Fibroblast of mammary gland (primary cell): Measurements from ENCODE around the gene PLAC8L1.

ENCODE experiments used
- DNase-seq: peaks from one replicate; pipeline ENCODE4 v3.0.0-alpha.2; 2010; ENCODE audit warnings: low read depth
- H3K4me3 ChIP-seq: 2 replicates; pipeline ENCODE4 v1.5.1; 2011; ENCODE audit warnings: low read depth, mild to moderate bottlenecking, low read length, moderate library complexity; ENCODE audit not compliant: control insufficient read depth
- TF ChIP-seq, protein P1 (sequence below): conservative IDR thresholded peaks from 2 replicates; pipeline ENCODE4 v1.5.1; 2011; ENCODE audit warnings: low read depth, low read length, inconsistent platforms; ENCODE audit not compliant: control insufficient read depth, insufficient read depth

PLAC8L1 gene

DNA sequence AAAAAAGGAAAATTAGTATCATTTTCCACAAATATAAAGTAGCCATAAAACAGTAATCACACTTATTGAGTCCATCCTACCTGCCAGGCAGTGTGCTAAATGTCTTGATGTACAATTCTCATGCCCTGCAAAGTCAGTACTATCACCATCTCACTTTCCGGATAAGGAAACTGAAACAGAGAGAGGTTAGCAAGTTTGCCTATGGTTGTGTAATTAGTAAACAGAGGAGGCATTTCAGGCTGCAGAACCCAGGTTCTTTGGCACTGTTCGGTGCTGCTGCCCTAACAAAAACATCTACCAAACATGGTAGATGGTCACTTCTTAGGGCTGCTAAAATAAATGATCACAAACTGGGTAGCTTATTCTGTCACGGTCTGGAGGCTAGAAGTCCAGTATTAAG lies 22.6 kb downstream of the PLAC8L1 start:
- TF ChIP-seq, protein P1, sequence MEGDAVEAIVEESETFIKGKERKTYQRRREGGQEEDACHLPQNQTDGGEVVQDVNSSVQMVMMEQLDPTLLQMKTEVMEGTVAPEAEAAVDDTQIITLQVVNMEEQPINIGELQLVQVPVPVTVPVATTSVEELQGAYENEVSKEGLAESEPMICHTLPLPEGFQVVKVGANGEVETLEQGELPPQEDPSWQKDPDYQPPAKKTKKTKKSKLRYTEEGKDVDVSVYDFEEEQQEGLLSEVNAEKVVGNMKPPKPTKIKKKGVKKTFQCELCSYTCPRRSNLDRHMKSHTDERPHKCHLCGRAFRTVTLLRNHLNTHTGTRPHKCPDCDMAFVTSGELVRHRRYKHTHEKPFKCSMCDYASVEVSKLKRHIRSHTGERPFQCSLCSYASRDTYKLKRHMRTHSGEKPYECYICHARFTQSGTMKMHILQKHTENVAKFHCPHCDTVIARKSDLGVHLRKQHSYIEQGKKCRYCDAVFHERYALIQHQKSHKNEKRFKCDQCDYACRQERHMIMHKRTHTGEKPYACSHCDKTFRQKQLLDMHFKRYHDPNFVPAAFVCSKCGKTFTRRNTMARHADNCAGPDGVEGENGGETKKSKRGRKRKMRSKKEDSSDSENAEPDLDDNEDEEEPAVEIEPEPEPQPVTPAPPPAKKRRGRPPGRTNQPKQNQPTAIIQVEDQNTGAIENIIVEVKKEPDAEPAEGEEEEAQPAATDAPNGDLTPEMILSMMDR, result no peak
- H3K4me3 ChIP-seq, result no peak overlapping the region
- no peak for DNase-seq

DNA sequence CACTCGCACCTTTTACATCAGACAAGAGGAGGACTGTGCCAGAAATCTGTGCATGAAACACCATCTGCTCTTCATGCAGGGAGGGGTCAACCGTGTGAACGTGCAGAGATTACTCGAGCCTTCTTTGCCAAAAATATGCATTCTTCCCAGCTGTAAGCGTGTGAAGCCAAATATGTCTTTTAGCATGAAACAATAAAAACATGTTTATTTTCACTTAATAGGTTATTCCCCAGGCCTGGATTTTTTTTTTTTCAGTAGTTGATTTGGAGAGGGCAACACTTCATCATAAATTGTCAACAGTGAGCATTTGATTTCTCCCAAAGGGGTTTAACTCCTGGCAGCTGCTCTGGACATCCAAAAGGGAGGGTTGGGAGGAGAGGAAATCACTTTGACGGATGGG lies 23.8 kb downstream of the PLAC8L1 start:
- TF ChIP-seq, protein P1, result no peak
- DNase-seq, result no peak
- no peak overlapping the region for H3K4me3 ChIP-seq

DNA sequence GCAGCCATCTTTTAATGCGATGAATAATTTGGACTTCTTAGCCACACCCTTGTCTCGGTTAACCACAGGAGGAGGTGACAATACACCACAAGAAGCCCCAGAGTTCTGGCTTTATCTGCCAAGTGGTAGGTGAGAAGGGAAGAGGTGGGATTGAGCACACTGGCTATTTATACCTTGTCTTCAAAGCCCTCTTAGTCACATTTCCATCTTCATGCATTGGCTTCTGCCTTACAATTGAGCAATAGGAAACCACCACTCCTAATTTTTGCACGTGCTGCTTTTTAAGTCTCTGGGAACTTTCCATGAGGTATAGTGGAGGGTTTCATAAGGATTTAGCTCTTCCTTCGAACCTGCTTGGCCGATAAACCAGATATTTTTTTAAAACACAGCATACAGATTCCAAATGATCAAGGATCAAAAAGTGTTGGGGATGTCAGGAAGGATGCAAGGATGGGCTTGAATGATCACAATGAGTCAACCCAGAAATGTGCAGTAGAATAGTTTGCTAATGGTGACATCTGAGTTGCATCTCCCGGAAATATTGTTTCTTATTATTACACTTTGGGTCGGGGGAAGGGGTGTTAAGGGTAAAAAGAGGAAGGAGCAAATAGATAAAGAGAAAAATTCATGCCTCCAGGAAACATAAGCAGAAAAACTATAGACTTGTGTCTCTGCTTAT lies 25.5 kb downstream of the PLAC8L1 start:
- TF ChIP-seq, protein P1, result no peak
- peak; percentile 34 for DNase-seq

DNA sequence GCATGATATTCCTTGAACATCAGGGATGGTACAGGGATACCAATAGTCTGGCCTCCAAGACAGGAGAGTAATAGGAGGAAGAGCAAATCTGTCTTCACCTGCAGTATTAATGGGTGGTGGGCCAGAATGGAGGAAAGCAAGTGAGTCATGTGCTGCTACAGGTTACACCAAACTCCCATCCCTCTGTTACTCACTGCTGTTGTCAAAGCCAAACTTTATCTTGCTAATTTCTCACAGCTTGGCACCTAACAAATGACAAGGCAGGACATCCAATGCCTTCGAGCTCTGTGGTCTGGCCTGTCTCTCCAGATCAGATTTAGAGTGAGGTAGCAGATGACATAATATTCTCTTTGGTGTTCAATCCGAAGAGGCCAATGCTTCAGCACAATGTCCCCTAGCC lies 26.8 kb downstream of the PLAC8L1 start:
- no peak for DNase-seq
- H3K4me3 ChIP-seq, result no peak overlapping the region
- TF ChIP-seq, protein P1, result no peak

More for the DNA sequence above, 25.5 kb downstream of the PLAC8L1 start:
- no peak overlapping the region for H3K4me3 ChIP-seq

DNA sequence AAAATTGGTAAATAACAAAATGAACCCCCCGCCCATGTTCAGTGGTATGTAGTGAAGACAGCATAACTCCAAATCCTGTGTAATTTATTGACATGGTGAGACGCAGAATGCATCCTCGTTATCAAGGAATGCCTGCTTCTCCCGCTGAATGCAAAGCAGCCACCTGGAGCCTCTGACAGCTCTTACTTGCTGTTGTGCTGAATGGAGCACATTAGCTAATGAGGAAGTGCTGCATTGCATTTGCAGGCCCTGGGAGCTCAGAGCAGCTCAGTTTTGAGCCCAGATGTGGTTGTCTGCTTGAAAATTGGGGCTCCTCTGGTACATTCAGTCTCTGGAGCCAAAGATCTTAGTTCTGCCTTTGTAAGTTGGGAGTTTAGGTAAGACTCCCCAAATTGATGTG lies 28.9 kb downstream of the PLAC8L1 start:
- no peak overlapping the region for H3K4me3 ChIP-seq
- no peak for DNase-seq
- TF ChIP-seq, protein P1, result no peak

DNA sequence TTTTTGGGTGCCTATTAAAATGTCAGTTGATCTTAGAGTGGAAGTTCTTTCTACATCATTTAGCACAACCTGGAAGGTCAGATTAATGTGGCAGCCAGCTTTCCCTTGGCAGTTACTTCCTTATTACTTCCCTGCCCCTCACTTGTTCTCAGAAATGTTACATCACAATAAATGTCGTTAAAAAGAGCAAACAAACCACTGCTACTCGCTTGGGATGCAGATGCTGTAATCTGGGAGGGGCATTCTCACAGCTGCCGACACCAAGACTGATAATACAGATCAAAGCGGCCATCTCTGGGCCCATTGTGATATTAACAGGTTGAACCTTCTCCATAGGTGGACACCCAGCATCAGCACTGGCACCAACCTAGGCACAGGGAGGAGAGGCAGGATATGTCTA lies 29.3 kb downstream of the PLAC8L1 start:
- no peak overlapping the region for H3K4me3 ChIP-seq
- no peak for DNase-seq
- TF ChIP-seq, protein P1, result no peak

DNA sequence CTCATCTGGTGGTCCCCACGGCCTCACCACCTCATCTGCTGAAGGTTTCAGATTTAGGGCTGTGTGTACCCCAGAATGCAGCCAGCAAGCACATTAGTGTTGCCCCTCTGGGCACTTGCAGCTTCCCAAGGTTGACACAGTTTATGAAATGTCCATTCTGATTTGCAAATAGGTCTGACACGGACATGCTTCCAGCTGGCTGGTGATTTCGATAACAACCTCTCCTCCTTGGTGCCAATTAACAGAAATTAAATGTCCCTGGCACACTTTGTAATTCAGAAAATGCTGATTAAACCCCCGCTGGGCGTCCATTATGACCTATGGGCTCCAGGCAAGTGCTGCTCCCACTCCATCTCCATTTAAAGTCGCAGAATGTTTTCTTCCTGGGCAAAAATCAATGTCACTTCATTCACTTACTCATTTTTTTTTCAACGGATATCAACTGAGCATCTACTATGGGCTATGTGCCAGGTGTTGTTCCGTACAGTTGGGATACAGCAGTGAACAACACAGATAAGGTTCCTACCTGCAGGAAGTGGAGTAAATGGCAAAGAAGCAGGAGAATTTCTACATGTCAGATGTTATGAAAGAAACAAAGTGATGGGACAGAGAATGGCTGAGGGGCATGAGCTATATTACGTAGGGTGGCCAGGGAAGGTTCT lies 32.0 kb downstream of the PLAC8L1 start:
- DNase-seq, result no peak
- H3K4me3 ChIP-seq, result no peak overlapping the region
- TF ChIP-seq, protein P1, result no peak
